ENCODE results near the gene ASIC2.

- TF ChIP-seq POLR2AphosphoS5 (IDR thresholded peaks at IDR 0.05; ENCODE audit: insufficient read depth in 1 of 2, low read depth in 1 of 2) (no peak), POLR2A (IDR thresholded peaks at IDR 0.05) (no peak)
- TF ChIP-seq, protein P1, sequence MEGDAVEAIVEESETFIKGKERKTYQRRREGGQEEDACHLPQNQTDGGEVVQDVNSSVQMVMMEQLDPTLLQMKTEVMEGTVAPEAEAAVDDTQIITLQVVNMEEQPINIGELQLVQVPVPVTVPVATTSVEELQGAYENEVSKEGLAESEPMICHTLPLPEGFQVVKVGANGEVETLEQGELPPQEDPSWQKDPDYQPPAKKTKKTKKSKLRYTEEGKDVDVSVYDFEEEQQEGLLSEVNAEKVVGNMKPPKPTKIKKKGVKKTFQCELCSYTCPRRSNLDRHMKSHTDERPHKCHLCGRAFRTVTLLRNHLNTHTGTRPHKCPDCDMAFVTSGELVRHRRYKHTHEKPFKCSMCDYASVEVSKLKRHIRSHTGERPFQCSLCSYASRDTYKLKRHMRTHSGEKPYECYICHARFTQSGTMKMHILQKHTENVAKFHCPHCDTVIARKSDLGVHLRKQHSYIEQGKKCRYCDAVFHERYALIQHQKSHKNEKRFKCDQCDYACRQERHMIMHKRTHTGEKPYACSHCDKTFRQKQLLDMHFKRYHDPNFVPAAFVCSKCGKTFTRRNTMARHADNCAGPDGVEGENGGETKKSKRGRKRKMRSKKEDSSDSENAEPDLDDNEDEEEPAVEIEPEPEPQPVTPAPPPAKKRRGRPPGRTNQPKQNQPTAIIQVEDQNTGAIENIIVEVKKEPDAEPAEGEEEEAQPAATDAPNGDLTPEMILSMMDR (IDR thresholded peaks at IDR 0.05): no peak
Measured at GRCh38 chr17:33292981-33293867, at the start of gene ASIC2.

Data from vagina (tissue), 2 donors.